Mesenchymal stem cell (in vitro differentiated cells and primary cell): Measurements from ENCODE around the gene TMEM164.

Source experiments
- DNase-seq: peaks from one replicate; pipeline ENCODE4 v3.0.0-alpha.2; 2013
- H2AFZ ChIP-seq: one replicate; pipeline ENCODE4 v1.6.1; 2013; ENCODE audit warnings: low read depth, mild to moderate bottlenecking, control low read depth, inconsistent platforms, low read length, moderate library complexity
- H2AK5ac ChIP-seq: 2 replicates; pipeline ENCODE4 v1.6.1; 2013; ENCODE audit warnings: low read length, moderate library complexity, mild to moderate bottlenecking, inconsistent platforms; ENCODE audit not compliant: severe bottlenecking
- H2BK120ac ChIP-seq: one replicate; pipeline ENCODE4 v1.6.1; 2013; ENCODE audit warnings: low read depth, mild to moderate bottlenecking, inconsistent platforms, low read length, moderate library complexity
- H2BK12ac ChIP-seq, 2 experiments: one replicate each; pipeline ENCODE4 v1.6.1; 2013; ENCODE audit warnings: inconsistent platforms in 2 of 2, low read length in 2 of 2, mild to moderate bottlenecking in 2 of 2, moderate library complexity in 2 of 2, control low read depth in 1 of 2
- H2BK15ac ChIP-seq: one replicate; pipeline ENCODE4 v1.6.1; 2013; ENCODE audit warnings: mild to moderate bottlenecking, low read depth, inconsistent platforms; ENCODE audit not compliant: poor library complexity, severe bottlenecking
- H2BK5ac ChIP-seq: 2 replicates; pipeline ENCODE4 v1.6.1; 2013; ENCODE audit warnings: low read depth, mild to moderate bottlenecking, low read length, control low read depth, inconsistent platforms; ENCODE audit not compliant: poor library complexity, severe bottlenecking
- H3K14ac ChIP-seq, 2 experiments: one replicate each; pipeline ENCODE4 v1.6.1; 2013; ENCODE audit warnings: inconsistent platforms in 2 of 2, low read length in 2 of 2, control low read depth in 1 of 2, mild to moderate bottlenecking in 1 of 2, moderate library complexity in 1 of 2
- H3K18ac ChIP-seq, 2 experiments: one replicate each; pipeline ENCODE4 v1.6.1; 2013; ENCODE audit warnings: inconsistent platforms in 2 of 2, low read length in 2 of 2, control low read depth in 1 of 2, low read depth in 1 of 2, mild to moderate bottlenecking in 1 of 2
- H3K23ac ChIP-seq, 2 experiments: one replicate each; pipeline ENCODE4 v1.6.1; 2013; ENCODE audit warnings: inconsistent platforms in 2 of 2, low read length in 2 of 2, mild to moderate bottlenecking in 2 of 2, moderate library complexity in 2 of 2, control low read depth in 1 of 2
- H3K27ac ChIP-seq: 2 replicates; pipeline ENCODE4 v1.5.1; 2013; ENCODE audit warnings: mild to moderate bottlenecking, moderate library complexity, low read length, control low read depth, inconsistent platforms; ENCODE audit not compliant: poor library complexity, severe bottlenecking
- H3K27me3 ChIP-seq, 2 experiments: 2 replicates each; pipeline versions ENCODE4 v1.6.1 to v1.7.0; 2013; ENCODE audit warnings: low read length in 2 of 2, mild to moderate bottlenecking in 2 of 2, moderate library complexity in 2 of 2, control low read depth in 1 of 2, inconsistent platforms in 1 of 2; ENCODE audit not compliant: control insufficient read depth in 1 of 2, insufficient read depth in 1 of 2
- H3K36me3 ChIP-seq, 2 experiments: 2 replicates each; pipeline versions ENCODE4 v1.6.1 to v1.7.0; 2013; ENCODE audit warnings: low read length in 2 of 2, control low read depth in 1 of 2, inconsistent platforms in 1 of 2, low read depth in 1 of 2, mild to moderate bottlenecking in 1 of 2; ENCODE audit not compliant: insufficient read depth in 2 of 2, control insufficient read depth in 1 of 2
- H3K4ac ChIP-seq, 2 experiments: one replicate each; pipeline ENCODE4 v1.6.1; 2013; ENCODE audit warnings: inconsistent platforms in 2 of 2, low read length in 2 of 2, mild to moderate bottlenecking in 2 of 2, moderate library complexity in 2 of 2, control low read depth in 1 of 2, low read depth in 1 of 2
- H3K4me1 ChIP-seq: 2 replicates; pipeline ENCODE4 v1.6.1; 2013; ENCODE audit warnings: low read depth, low read length, control low read depth; ENCODE audit not compliant: control insufficient read depth, insufficient read depth
- H3K4me2 ChIP-seq: 2 replicates; pipeline ENCODE4 v1.6.1; 2013; ENCODE audit warnings: low read length, mild to moderate bottlenecking, inconsistent platforms; ENCODE audit not compliant: poor library complexity, severe bottlenecking
- H3K4me3 ChIP-seq, 2 experiments: 2 replicates each; pipeline versions ENCODE4 v1.5.1 to v1.7.0; 2013; ENCODE audit warnings: low read length in 2 of 2, mild to moderate bottlenecking in 2 of 2, control low read depth in 1 of 2, low read depth in 1 of 2; ENCODE audit not compliant: insufficient read depth in 1 of 2
- H3K79me1 ChIP-seq: replicated peaks from 2 replicates; pipeline ENCODE4 v1.6.1; 2013; ENCODE audit warnings: mild to moderate bottlenecking, control low read depth, low read length, inconsistent platforms; ENCODE audit not compliant: poor library complexity, severe bottlenecking
- H3K9ac ChIP-seq: 2 replicates; pipeline ENCODE4 v1.7.0; 2013; ENCODE audit warnings: mild to moderate bottlenecking, low read length, moderate library complexity
- H3K9me3 ChIP-seq: 2 replicates; pipeline ENCODE4 v1.7.0; 2013; ENCODE audit warnings: mild to moderate bottlenecking, low read length; ENCODE audit not compliant: control insufficient read depth
- H4K8ac ChIP-seq: one replicate; pipeline ENCODE4 v1.6.1; 2013; ENCODE audit warnings: inconsistent platforms, mild to moderate bottlenecking, low read length, moderate library complexity
- H4K91ac ChIP-seq: one replicate; pipeline ENCODE4 v1.6.1; 2013; ENCODE audit warnings: mild to moderate bottlenecking, low read length, inconsistent platforms
- WGBS: methylation state at CpG from one replicate; pipeline ENCODE4 v1.1.7; 2013; ENCODE audit warnings: mixed read lengths; 5-methylcytosine and 5-hydroxymethylcytosine counted together

Gene TMEM164

GRCh38 chrX:110218591-110218990 is 215.7 kb downstream of the TMEM164 start:
- Histone ChIP-seq H3K27ac (no peak overlapping the region), H3K36me3 (peaks cover 0 to 6% of the 10 kb centered on the region in 2 experiments), H3K4me1 (no peaks in the 10 kb centered on the region), H2BK12ac (no peak overlapping the region), H3K9me3 (no peaks in the 10 kb centered on the region), H2BK15ac (no peak overlapping the region), H2AFZ (no peak overlapping the region), H2BK120ac (no peak overlapping the region), H3K79me1 (no peaks in the 10 kb centered on the region), H3K4ac (no peak overlapping the region), H3K23ac (no peak overlapping the region), H3K4me3 (no peak overlapping the region), H2BK5ac (no peak overlapping the region), H4K91ac (no peak overlapping the region), H4K8ac (no peak overlapping the region), H3K18ac (no peak overlapping the region), H3K4me2 (no peak overlapping the region), H2AK5ac (no peak overlapping the region), H3K9ac (no peak overlapping the region), H3K14ac (no peak overlapping the region), H3K27me3 (no peaks in the 10 kb centered on the region)
- no CpG with 5 or more reads among the region's 2 CpGs for WGBS
- peak; percentile 73 for DNase-seq

DNA sequence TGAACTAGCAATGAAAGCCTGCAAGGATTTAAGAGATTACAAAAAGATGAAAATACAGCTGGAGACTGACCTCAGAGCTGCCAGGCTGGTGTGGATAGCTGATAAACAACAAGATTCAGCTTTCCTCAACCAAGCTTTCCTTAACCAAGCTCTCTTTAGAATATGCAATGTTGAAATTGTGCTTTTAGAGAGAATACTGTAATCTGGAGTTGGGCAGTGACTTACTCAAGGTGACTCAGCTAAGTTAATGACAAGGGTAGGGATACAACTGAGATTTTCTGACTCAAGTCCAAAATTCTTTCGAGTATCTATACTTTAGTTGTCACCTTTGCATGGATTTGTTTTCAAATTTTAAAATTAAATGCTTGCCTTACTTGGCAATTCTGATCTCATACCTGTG is 217.0 kb downstream of the TMEM164 start:
- no peak overlapping the region for H2BK12ac ChIP-seq
- no peak overlapping the region for H4K8ac ChIP-seq
- no peaks in the 10 kb centered on the region for H3K4me1 ChIP-seq
- H3K18ac ChIP-seq = no peak overlapping the region
- H3K9me3 ChIP-seq = no peaks in the 10 kb centered on the region
- H2BK120ac ChIP-seq = no peak overlapping the region
- no peak overlapping the region for H3K4me3 ChIP-seq
- H3K4ac ChIP-seq = no peak overlapping the region
- DNase-seq = peak; percentile 56
- no peak overlapping the region for H2BK15ac ChIP-seq
- H3K36me3 ChIP-seq = peaks cover 0 to 6% of the 10 kb centered on the region in 2 experiments
- no peak overlapping the region for H2AK5ac ChIP-seq
- peak overlapping the region; percentile 26 for H3K27ac ChIP-seq
- WGBS = no CpG with 5 or more reads among the region's 1 CpG
- no peak overlapping the region for H2AFZ ChIP-seq
- no peaks in the 10 kb centered on the region for H3K27me3 ChIP-seq
- no peaks in the 10 kb centered on the region for H3K79me1 ChIP-seq
- no peak overlapping the region for H2BK5ac ChIP-seq
- no peak overlapping the region for H4K91ac ChIP-seq
- no peak overlapping the region for H3K4me2 ChIP-seq
- H3K14ac ChIP-seq = no peak overlapping the region
- H3K23ac ChIP-seq = no peak overlapping the region
- no peak overlapping the region for H3K9ac ChIP-seq

- no peak overlapping the region for H2BK120ac ChIP-seq
- no peaks in the 10 kb centered on the region for H3K79me1 ChIP-seq
- H3K18ac ChIP-seq = no peak overlapping the region
- H3K4me1 ChIP-seq = no peaks in the 10 kb centered on the region
- DNase-seq = no peak
- no peak overlapping the region for H2BK5ac ChIP-seq
- H4K91ac ChIP-seq = no peak overlapping the region
- no peak overlapping the region for H3K27ac ChIP-seq
- no peaks in the 10 kb centered on the region for H3K36me3 ChIP-seq
- H3K9me3 ChIP-seq = no peaks in the 10 kb centered on the region
- 100% methylated on average over 1 of the region's 2 CpGs for WGBS
- no peak overlapping the region for H3K4me3 ChIP-seq
- H3K14ac ChIP-seq = no peak overlapping the region
- H2AFZ ChIP-seq = no peak overlapping the region
- H3K4ac ChIP-seq = no peak overlapping the region
- H2AK5ac ChIP-seq = no peak overlapping the region
- no peak overlapping the region for H2BK12ac ChIP-seq
- no peak overlapping the region for H3K4me2 ChIP-seq
- H2BK15ac ChIP-seq = no peak overlapping the region
- no peak overlapping the region for H3K9ac ChIP-seq
- no peak overlapping the region for H3K23ac ChIP-seq
- H4K8ac ChIP-seq = no peak overlapping the region
- peaks cover 0 to 6% of the 10 kb centered on the region in 2 experiments for H3K27me3 ChIP-seq
Observed at GRCh38 chrX:110222497-110223257, 219.8 kb downstream of the TMEM164 start.

- Histone ChIP-seq H3K4me1 (no peaks in the 10 kb centered on the region), H3K9me3 (no peaks in the 10 kb centered on the region), H3K4me3 (no peak overlapping the region), H3K27me3 (peaks cover 0 to 13% of the 10 kb centered on the region in 2 experiments), H2BK12ac (no peak overlapping the region), H3K9ac (no peak overlapping the region), H3K14ac (no peak overlapping the region), H2BK15ac (no peak overlapping the region), H4K91ac (no peak overlapping the region), H2AK5ac (no peak overlapping the region), H2AFZ (no peak overlapping the region), H3K23ac (no peak overlapping the region), H3K18ac (no peak overlapping the region), H3K36me3 (peaks cover 0 to 5% of the 10 kb centered on the region in 2 experiments), H2BK120ac (no peak overlapping the region), H3K79me1 (peaks cover 2% of the 10 kb centered on the region), H3K4me2 (no peak overlapping the region), H3K27ac (no peak overlapping the region), H4K8ac (no peak overlapping the region), H3K4ac (no peak overlapping the region), H2BK5ac (no peak overlapping the region)
- DNase-seq = no peak
- WGBS = 100% methylated on average over 1 of the region's 3 CpGs
Observed at GRCh38 chrX:110224926-110225617, 222.2 kb downstream of the TMEM164 start.
